ENCODE data around the gene ARID1B. TPM values are rescaled to one million over a fixed set of nuclear protein-coding genes. Genes with fewer than 3 reads are reported as not detected.
A peak's percentile ranks its signal among the peaks of the same experiment; 100 is the strongest.

The ARID1B gene
- total RNA-seq, 1 donor from 2014 or later: 155 TPM

GRCh38 chr6:156774863-156775405 is 2.2 kb upstream of the ARID1B start:
- peak overlapping the region; percentile 83 for H3K27ac Mint-ChIP-seq
- DNase-seq (ENCODE audit: low spot score in 2 of 2, unreplicated experiment in 2 of 2): no peak
- H3K4me3 Mint-ChIP-seq: peak overlapping the region; percentile 9
- H3K27me3 Mint-ChIP-seq (ENCODE audit: low read depth): peaks cover 9% of the 10 kb centered on the region
- H3K4me1 Mint-ChIP-seq: peaks cover 37% of the 10 kb centered on the region
- H3K9me3 Mint-ChIP-seq: no peaks in the 10 kb centered on the region
- H3K36me3 Mint-ChIP-seq: no peaks in the 10 kb centered on the region
- no peak for TF ChIP-seq CTCF (IDR thresholded peaks at IDR 0.05; ENCODE audit: unreplicated experiment)

GRCh38 chr6:156775717-156776116 is 1.5 kb upstream of the ARID1B start:
- H3K9me3 Mint-ChIP-seq: no peaks in the 10 kb centered on the region
- no peak for DNase-seq (ENCODE audit: low spot score in 2 of 2, unreplicated experiment in 2 of 2)
- H3K36me3 Mint-ChIP-seq: no peaks in the 10 kb centered on the region
- H3K4me1 Mint-ChIP-seq: peaks cover 43% of the 10 kb centered on the region
- H3K4me3 Mint-ChIP-seq: peak overlapping the region; percentile 7
- peak overlapping the region; percentile 89 for H3K27ac Mint-ChIP-seq
- no peak for TF ChIP-seq CTCF (IDR thresholded peaks at IDR 0.05; ENCODE audit: unreplicated experiment)
- H3K27me3 Mint-ChIP-seq (ENCODE audit: low read depth): peaks cover 9% of the 10 kb centered on the region

- DNase-seq (ENCODE audit: low spot score in 2 of 2, unreplicated experiment in 2 of 2): no peak
- Mint-ChIP-seq H3K27me3 (ENCODE audit: low read depth) (peaks cover 9% of the 10 kb centered on the region), H3K4me3 (peak overlapping the region; percentile 80), H3K9me3 (no peaks in the 10 kb centered on the region), H3K36me3 (no peaks in the 10 kb centered on the region), H3K27ac (peak overlapping the region; percentile 96), H3K4me1 (peaks cover 45% of the 10 kb centered on the region)
- no peak for TF ChIP-seq CTCF (IDR thresholded peaks at IDR 0.05; ENCODE audit: unreplicated experiment)
Observed at GRCh38 chr6:156776470-156776839, 723 bp upstream of the ARID1B start.

- Mint-ChIP-seq H3K27ac (peak overlapping the region; percentile 91), H3K27me3 (ENCODE audit: low read depth) (peaks cover 4% of the 10 kb centered on the region), H3K36me3 (no peaks in the 10 kb centered on the region), H3K4me1 (peaks cover 57% of the 10 kb centered on the region), H3K9me3 (no peaks in the 10 kb centered on the region), H3K4me3 (peak overlapping the region; percentile 88)
- DNase-seq (ENCODE audit: low spot score in 2 of 2, unreplicated experiment in 2 of 2): peak; percentile 37 to 64
- no peak for TF ChIP-seq CTCF (IDR thresholded peaks at IDR 0.05; ENCODE audit: unreplicated experiment)
Observed at GRCh38 chr6:156777577-156778453, 637 bp downstream of the ARID1B start.

GRCh38 chr6:156778454-156779205 is 1.5 kb downstream of the ARID1B start:
- Mint-ChIP-seq H3K9me3 (no peaks in the 10 kb centered on the region), H3K27me3 (ENCODE audit: low read depth) (no peaks in the 10 kb centered on the region), H3K36me3 (no peaks in the 10 kb centered on the region), H3K4me3 (peak overlapping the region; percentile 73), H3K4me1 (peaks cover 61% of the 10 kb centered on the region), H3K27ac (peak overlapping the region; percentile 59)
- TF ChIP-seq CTCF (IDR thresholded peaks at IDR 0.05; ENCODE audit: unreplicated experiment): no peak
- peak; percentile 34 to 59 for DNase-seq (ENCODE audit: low spot score in 2 of 2, unreplicated experiment in 2 of 2)
